HepG2 (cell line): ENCODE data around the gene PVRIG. TPM values are rescaled to one million over a fixed set of nuclear protein-coding genes. Genes with fewer than 3 reads are reported as not detected.

Experiments
- ELF1 ChIP-seq: sonication (generic); formaldehyde crosslinking; IDR thresholded peaks from 2 replicates; pipeline ENCODE4 v1.4.0; 2020; ENCODE audit warnings: missing genetic modification reagents
- FOXK1 ChIP-seq: sonication (generic); formaldehyde crosslinking; IDR thresholded peaks from 2 replicates; pipeline ENCODE4 v1.4.0; 2020; ENCODE audit warnings: low read depth, missing genetic modification reagents, borderline replicate concordance
- GFI1 ChIP-seq: sonication (generic); formaldehyde crosslinking; IDR thresholded peaks from 2 replicates; pipeline ENCODE4 v1.5.0; 2020; ENCODE audit warnings: missing genetic modification reagents, mild to moderate bottlenecking, borderline replicate concordance
- HMG20A ChIP-seq: IDR thresholded peaks from 2 replicates; pipeline ENCODE4 v1.6.1; 2016; ENCODE audit warnings: borderline replicate concordance
- JUND ChIP-seq: sonication (generic); formaldehyde crosslinking; IDR thresholded peaks from 2 replicates; pipeline ENCODE4 v1.8.0; 2022; ENCODE audit warnings: mild to moderate bottlenecking, missing genetic modification reagents
- MAZ ChIP-seq, 2 experiments: sonication (generic) in 1 of 2; formaldehyde crosslinking in 1 of 2; IDR thresholded peaks; 2 replicates each; pipeline versions ENCODE4 v1.5.0 to v1.6.1; 2012 to 2020; ENCODE audit warnings: low read depth in 2 of 2, mild to moderate bottlenecking in 2 of 2, borderline replicate concordance in 1 of 2, improper control_type of control experiment in 1 of 2, low read length in 1 of 2, missing genetic modification reagents in 1 of 2, moderate library complexity in 1 of 2
- MBD4 ChIP-seq: IDR thresholded peaks from 2 replicates; pipeline ENCODE4 v1.6.1; 2012; ENCODE audit warnings: low read length, inconsistent platforms, borderline replicate concordance
- SATB2 ChIP-seq: sonication (generic); formaldehyde crosslinking; IDR thresholded peaks from 2 replicates; pipeline ENCODE4 v1.5.0; 2020; ENCODE audit warnings: missing genetic modification reagents
- SIX4 ChIP-seq: sonication (generic); formaldehyde crosslinking; IDR thresholded peaks from 2 replicates; pipeline ENCODE4 v1.4.0; 2020; ENCODE audit warnings: missing genetic modification reagents
- ZNF292 ChIP-seq: sonication (generic); formaldehyde crosslinking; IDR thresholded peaks from 2 replicates; pipeline ENCODE4 v1.8.1; 2022; ENCODE audit warnings: mild to moderate bottlenecking, low read depth, missing genetic modification reagents, borderline replicate concordance
- ZNF331 ChIP-seq: sonication (generic); formaldehyde crosslinking; IDR thresholded peaks from 2 replicates; pipeline ENCODE4 v1.4.0; 2020; ENCODE audit warnings: missing genetic modification reagents
- ZNF562 ChIP-seq: sonication (generic); formaldehyde crosslinking; IDR thresholded peaks from 2 replicates; pipeline ENCODE4 v1.8.0; 2022; ENCODE audit warnings: missing genetic modification reagents, borderline replicate concordance
- ZNF567 ChIP-seq: sonication (generic); formaldehyde crosslinking; IDR thresholded peaks from 2 replicates; pipeline ENCODE4 v1.8.1; 2023; ENCODE audit warnings: mild to moderate bottlenecking, missing genetic modification reagents, borderline replicate concordance
- ZNF629 ChIP-seq: sonication (generic); formaldehyde crosslinking; conservative IDR thresholded peaks from 2 replicates; pipeline ENCODE4 v1.5.0; 2020; ENCODE audit warnings: missing genetic modification reagents
- polyA plus RNA-seq, 8 experiments: library from polyadenylated mRNA; depleted of rRNA in 3 of 8; stranded (reverse) in 7 of 8; unstranded in 1 of 8; fragments of >200 nt; fragmentation: Illumina TruSeq in 4 of 8; extraction: Trizol in 4 of 8; gene quantifications; 2 replicates each; pipeline versions ENCODE4 v1.2.1 to v1.2.3, GENCODE V29; 2011 to 2016; ENCODE audit warnings: low read depth in 4 of 8, missing spikeins in 1 of 8, mixed read lengths in 1 of 8; ENCODE audit not compliant: insufficient read depth in 1 of 8
- total RNA-seq, 5 experiments: library from RNA; depleted of rRNA; stranded (reverse); fragments of >200 nt; fragmentation: Illumina TruSeq; extraction: Trizol; gene quantifications; 2 replicates each; pipeline ENCODE4 v1.2.3, GENCODE V29; 2016; ENCODE audit warnings: low read depth in 1 of 5
- TF ChIP-seq, protein P1 (sequence below): sonication (generic); formaldehyde crosslinking; IDR thresholded peaks from 2 replicates; pipeline ENCODE4 v1.5.0; 2020; ENCODE audit warnings: mild to moderate bottlenecking, missing genetic modification reagents, moderate library complexity
- TF ChIP-seq, protein P2 (sequence below): IDR thresholded peaks from 2 replicates; pipeline ENCODE4 v1.6.1; 2018; ENCODE audit warnings: missing genetic modification reagents, mild to moderate bottlenecking, missing compliant biosample characterization
- TF ChIP-seq, protein P3 (sequence below): sonication (generic); formaldehyde crosslinking; IDR thresholded peaks from 2 replicates; pipeline ENCODE4 v1.5.1; 2020; ENCODE audit warnings: missing genetic modification reagents, mild to moderate bottlenecking, borderline replicate concordance
- TF ChIP-seq, protein P4 (sequence below): sonication (generic); formaldehyde crosslinking; IDR thresholded peaks from 2 replicates; pipeline ENCODE4 v1.5.0; 2020; ENCODE audit warnings: mild to moderate bottlenecking, missing genetic modification reagents, borderline replicate concordance

The PVRIG gene
- total and polyA plus RNA-seq, 2 of the 13 experiments (the other 11 are each of a cell fraction or from before 2014, with no cell fraction given) = not detected

DNA sequence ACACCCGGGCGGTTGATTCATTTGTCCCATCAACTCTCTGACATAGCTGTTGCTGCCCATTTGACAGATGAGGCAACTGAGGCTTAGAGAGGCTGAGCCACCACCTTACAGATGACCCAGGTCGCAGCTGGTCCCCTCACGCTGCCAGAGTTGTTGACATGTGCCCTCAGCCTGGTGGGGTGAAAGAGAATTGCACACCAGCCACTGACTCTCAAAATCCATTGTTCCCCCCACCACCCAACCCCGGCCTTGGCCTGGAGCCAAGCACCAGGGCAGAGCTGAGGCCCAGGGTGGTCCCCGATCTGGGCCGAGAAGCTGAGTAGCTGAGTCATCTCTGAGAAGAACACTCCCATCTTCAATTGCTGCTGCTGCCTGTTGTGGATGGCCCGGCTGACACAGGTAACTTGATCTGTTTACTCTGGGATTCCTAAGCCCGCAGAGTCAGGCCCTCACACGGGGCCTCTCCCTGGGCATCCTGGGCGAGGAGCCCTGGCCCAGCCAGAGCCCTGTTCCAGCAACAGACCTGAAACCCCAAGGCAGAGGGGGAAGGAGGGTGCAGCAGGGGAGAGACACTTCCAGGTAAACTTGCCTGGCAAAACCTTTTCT lies 27.5 kb downstream of the PVRIG start (continued):
- TF ChIP-seq GFI1 = no peak
- peak; percentile 24; the same call in 1 of the 2 replicates for TF ChIP-seq JUND (CRISPR knock-in tag)
- peak; percentile 21; the same call in 1 of the 2 replicates for TF ChIP-seq HMG20A (CRISPR knock-in tag)
- TF ChIP-seq SIX4 (CRISPR knock-in tag) = peak; percentile 98
- no peak for TF ChIP-seq MAZ (IDR thresholded peaks at IDR 0.05; ENCODE audit: borderline replicate concordance, low read depth, low read length)
- no peak for TF ChIP-seq MAZ (CRISPR knock-in tag; IDR thresholded peaks at IDR 0.05; ENCODE audit: low read depth)
- peak; percentile 98 for TF ChIP-seq ZNF629 (CRISPR knock-in tag)
- no peak for TF ChIP-seq ELF1 (CRISPR knock-in tag)
- no peak for TF ChIP-seq SATB2 (CRISPR knock-in tag)
- TF ChIP-seq, protein P1, sequence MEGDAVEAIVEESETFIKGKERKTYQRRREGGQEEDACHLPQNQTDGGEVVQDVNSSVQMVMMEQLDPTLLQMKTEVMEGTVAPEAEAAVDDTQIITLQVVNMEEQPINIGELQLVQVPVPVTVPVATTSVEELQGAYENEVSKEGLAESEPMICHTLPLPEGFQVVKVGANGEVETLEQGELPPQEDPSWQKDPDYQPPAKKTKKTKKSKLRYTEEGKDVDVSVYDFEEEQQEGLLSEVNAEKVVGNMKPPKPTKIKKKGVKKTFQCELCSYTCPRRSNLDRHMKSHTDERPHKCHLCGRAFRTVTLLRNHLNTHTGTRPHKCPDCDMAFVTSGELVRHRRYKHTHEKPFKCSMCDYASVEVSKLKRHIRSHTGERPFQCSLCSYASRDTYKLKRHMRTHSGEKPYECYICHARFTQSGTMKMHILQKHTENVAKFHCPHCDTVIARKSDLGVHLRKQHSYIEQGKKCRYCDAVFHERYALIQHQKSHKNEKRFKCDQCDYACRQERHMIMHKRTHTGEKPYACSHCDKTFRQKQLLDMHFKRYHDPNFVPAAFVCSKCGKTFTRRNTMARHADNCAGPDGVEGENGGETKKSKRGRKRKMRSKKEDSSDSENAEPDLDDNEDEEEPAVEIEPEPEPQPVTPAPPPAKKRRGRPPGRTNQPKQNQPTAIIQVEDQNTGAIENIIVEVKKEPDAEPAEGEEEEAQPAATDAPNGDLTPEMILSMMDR = peak; percentile 20; the same call in 1 of the 2 replicates
- peak; percentile 28; the same call in 1 of the 2 replicates for TF ChIP-seq FOXK1 (CRISPR knock-in tag)
- TF ChIP-seq MBD4 = no peak
- TF ChIP-seq, protein P2, sequence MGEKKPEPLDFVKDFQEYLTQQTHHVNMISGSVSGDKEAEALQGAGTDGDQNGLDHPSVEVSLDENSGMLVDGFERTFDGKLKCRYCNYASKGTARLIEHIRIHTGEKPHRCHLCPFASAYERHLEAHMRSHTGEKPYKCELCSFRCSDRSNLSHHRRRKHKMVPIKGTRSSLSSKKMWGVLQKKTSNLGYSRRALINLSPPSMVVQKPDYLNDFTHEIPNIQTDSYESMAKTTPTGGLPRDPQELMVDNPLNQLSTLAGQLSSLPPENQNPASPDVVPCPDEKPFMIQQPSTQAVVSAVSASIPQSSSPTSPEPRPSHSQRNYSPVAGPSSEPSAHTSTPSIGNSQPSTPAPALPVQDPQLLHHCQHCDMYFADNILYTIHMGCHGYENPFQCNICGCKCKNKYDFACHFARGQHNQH (CRISPR knock-in tag) = peak; percentile 67; the same call in 1 of the 2 replicates
- TF ChIP-seq ZNF562 = no peak
- 0 out of 2 replicates have a peak, but pooled peaks have one; percentile 31 for TF ChIP-seq ZNF331 (CRISPR knock-in tag)
- no peak for TF ChIP-seq ZNF567 (CRISPR knock-in tag)
- TF ChIP-seq ZNF292 (CRISPR knock-in tag) = peak; percentile 18; the same call in 1 of the 2 replicates
- TF ChIP-seq, protein P3, sequence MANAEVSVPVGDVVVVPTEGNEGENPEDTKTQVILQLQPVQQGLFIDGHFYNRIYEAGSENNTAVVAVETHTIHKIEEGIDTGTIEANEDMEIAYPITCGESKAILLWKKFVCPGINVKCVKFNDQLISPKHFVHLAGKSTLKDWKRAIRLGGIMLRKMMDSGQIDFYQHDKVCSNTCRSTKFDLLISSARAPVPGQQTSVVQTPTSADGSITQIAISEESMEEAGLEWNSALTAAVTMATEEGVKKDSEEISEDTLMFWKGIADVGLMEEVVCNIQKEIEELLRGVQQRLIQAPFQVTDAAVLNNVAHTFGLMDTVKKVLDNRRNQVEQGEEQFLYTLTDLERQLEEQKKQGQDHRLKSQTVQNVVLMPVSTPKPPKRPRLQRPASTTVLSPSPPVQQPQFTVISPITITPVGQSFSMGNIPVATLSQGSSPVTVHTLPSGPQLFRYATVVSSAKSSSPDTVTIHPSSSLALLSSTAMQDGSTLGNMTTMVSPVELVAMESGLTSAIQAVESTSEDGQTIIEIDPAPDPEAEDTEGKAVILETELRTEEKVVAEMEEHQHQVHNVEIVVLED (CRISPR knock-in tag) = no peak
- TF ChIP-seq, protein P4, sequence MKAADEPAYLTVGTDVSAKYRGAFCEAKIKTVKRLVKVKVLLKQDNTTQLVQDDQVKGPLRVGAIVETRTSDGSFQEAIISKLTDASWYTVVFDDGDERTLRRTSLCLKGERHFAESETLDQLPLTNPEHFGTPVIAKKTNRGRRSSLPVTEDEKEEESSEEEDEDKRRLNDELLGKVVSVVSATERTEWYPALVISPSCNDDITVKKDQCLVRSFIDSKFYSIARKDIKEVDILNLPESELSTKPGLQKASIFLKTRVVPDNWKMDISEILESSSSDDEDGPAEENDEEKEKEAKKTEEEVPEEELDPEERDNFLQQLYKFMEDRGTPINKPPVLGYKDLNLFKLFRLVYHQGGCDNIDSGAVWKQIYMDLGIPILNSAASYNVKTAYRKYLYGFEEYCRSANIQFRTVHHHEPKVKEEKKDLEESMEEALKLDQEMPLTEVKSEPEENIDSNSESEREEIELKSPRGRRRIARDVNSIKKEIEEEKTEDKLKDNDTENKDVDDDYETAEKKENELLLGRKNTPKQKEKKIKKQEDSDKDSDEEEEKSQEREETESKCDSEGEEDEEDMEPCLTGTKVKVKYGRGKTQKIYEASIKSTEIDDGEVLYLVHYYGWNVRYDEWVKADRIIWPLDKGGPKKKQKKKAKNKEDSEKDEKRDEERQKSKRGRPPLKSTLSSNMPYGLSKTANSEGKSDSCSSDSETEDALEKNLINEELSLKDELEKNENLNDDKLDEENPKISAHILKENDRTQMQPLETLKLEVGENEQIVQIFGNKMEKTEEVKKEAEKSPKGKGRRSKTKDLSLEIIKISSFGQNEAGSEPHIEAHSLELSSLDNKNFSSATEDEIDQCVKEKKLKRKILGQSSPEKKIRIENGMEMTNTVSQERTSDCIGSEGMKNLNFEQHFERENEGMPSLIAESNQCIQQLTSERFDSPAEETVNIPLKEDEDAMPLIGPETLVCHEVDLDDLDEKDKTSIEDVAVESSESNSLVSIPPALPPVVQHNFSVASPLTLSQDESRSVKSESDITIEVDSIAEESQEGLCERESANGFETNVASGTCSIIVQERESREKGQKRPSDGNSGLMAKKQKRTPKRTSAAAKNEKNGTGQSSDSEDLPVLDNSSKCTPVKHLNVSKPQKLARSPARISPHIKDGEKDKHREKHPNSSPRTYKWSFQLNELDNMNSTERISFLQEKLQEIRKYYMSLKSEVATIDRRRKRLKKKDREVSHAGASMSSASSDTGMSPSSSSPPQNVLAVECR (CRISPR knock-in tag) = peak; percentile 28; the same call in 1 of the 2 replicates
